CD4-positive, CD25-positive, alpha-beta regulatory T cell (primary cell): ENCODE results near the gene ASIC2. TPM values are rescaled to one million over a fixed set of nuclear protein-coding genes. Genes with fewer than 3 reads are reported as not detected.

Experiments used
- ATAC-seq, 2 donors: fragments of 150-1000 bp; cut with Tn5 transposase; one replicate each; pipeline ENCODE4 v1.10.0; 2021; ENCODE audit warnings: low read depth in 2 of 2, moderate number of reproducible peaks in 2 of 2, moderate library complexity in 1 of 2
- DNase-seq, 3 donors: peaks; one replicate each; pipeline versions ENCODE4 v3.0.0 to v3.0.0-alpha.2; 2012 to 2022; ENCODE audit warnings: mixed read lengths in 1 of 3
- H3K27ac ChIP-seq: one replicate; pipeline ENCODE4 v1.7.0; 2013; ENCODE audit warnings: mild to moderate bottlenecking, low read length; ENCODE audit not compliant: insufficient read depth, poor library complexity, severe bottlenecking
- H3K27me3 ChIP-seq: one replicate; pipeline ENCODE4 v1.7.0; 2013; ENCODE audit warnings: low read length; ENCODE audit not compliant: control insufficient read depth, insufficient read depth
- H3K36me3 ChIP-seq: one replicate; pipeline ENCODE4 v1.7.0; 2013; ENCODE audit warnings: mild to moderate bottlenecking, low read length, moderate library complexity; ENCODE audit not compliant: control insufficient read depth, insufficient read depth
- H3K4me1 ChIP-seq: 2 replicates; pipeline ENCODE4 v1.7.0; 2013; ENCODE audit warnings: mild to moderate bottlenecking, low read length; ENCODE audit not compliant: insufficient read depth, control insufficient read depth, poor library complexity, severe bottlenecking
- H3K4me3 ChIP-seq: one replicate; pipeline ENCODE4 v1.7.0; 2013; ENCODE audit warnings: low read depth, mild to moderate bottlenecking, low read length, moderate library complexity
- H3K9me3 ChIP-seq, 2 experiments: 1 replicate in 1 of 2; 2 replicates in 1 of 2; pipeline ENCODE4 v1.7.0; 2013; ENCODE audit warnings: low read length in 2 of 2, mild to moderate bottlenecking in 1 of 2, moderate library complexity in 1 of 2; ENCODE audit not compliant: control insufficient read depth in 2 of 2
- H3K27ac Mint-ChIP-seq, 3 donors: one replicate each; pipeline ENCODE4 v1.8.0; 2020 to 2022; ENCODE audit warnings: mild to moderate bottlenecking in 3 of 3, mixed read lengths in 3 of 3, moderate library complexity in 2 of 3
- H3K27me3 Mint-ChIP-seq: one replicate; pipeline ENCODE4 v1.8.0; 2022; ENCODE audit warnings: mild to moderate bottlenecking, mixed read lengths
- H3K36me3 Mint-ChIP-seq: one replicate; pipeline ENCODE4 v1.8.0; 2020; ENCODE audit warnings: mixed read lengths
- H3K4me1 Mint-ChIP-seq, 4 donors: one replicate each; pipeline ENCODE4 v1.8.0; 2020 to 2022; ENCODE audit warnings: mixed read lengths in 4 of 4, mild to moderate bottlenecking in 1 of 4
- H3K4me3 Mint-ChIP-seq, 4 donors: one replicate each; pipeline ENCODE4 v1.8.0; 2020 to 2022; ENCODE audit warnings: mild to moderate bottlenecking in 4 of 4, mixed read lengths in 4 of 4, moderate library complexity in 3 of 4
- H3K9me3 Mint-ChIP-seq, 7 donors: one replicate each; pipeline ENCODE4 v1.8.0; 2020 to 2022; ENCODE audit warnings: mixed read lengths in 7 of 7, mild to moderate bottlenecking in 3 of 7, moderate library complexity in 2 of 7
- polyA plus RNA-seq, 4 donors: library from polyadenylated mRNA; unstranded; fragments of 300-500 nt; fragmentation: Illumina TruSeq; gene quantifications; one replicate each; pipeline ENCODE4 v1.2.3, GENCODE V29; 2021
- total RNA-seq: library from RNA; stranded (reverse); gene quantifications from one replicate; pipeline ENCODE4 v1.2.3, GENCODE V29; 2022

Gene ASIC2
- total and polyA plus RNA-seq, 5 donors from 2014 or later, result not detected

GRCh38 chr17:33012522-33013033 is 280.5 kb downstream of the ASIC2 start:
- Mint-ChIP-seq H3K36me3 (no peaks in the 10 kb centered on the region), H3K4me1 (no peaks in the 10 kb centered on the region), H3K9me3 (no peaks in the 10 kb centered on the region), H3K27me3 (no peaks in the 10 kb centered on the region), H3K27ac (no peak overlapping the region), H3K4me3 (no peak overlapping the region)
- H3K9me3 ChIP-seq, result no peaks in the 10 kb centered on the region
- DNase-seq (no peak), ATAC-seq (no peak)
- peaks cover 3% of the 10 kb centered on the region for H3K27me3 ChIP-seq
- no peak overlapping the region for H3K4me3 ChIP-seq
- H3K36me3 ChIP-seq, result no peaks in the 10 kb centered on the region
- H3K4me1 ChIP-seq, result no peaks in the 10 kb centered on the region
- H3K27ac ChIP-seq, result no peak overlapping the region

- Histone ChIP-seq H3K27ac (no peak overlapping the region), H3K36me3 (no peaks in the 10 kb centered on the region), H3K4me1 (no peaks in the 10 kb centered on the region), H3K9me3 (no peaks in the 10 kb centered on the region), H3K27me3 (peaks cover 3% of the 10 kb centered on the region), H3K4me3 (no peak overlapping the region)
- Mint-ChIP-seq H3K36me3 (no peaks in the 10 kb centered on the region), H3K4me3 (no peak overlapping the region), H3K27me3 (no peaks in the 10 kb centered on the region), H3K9me3 (no peaks in the 10 kb centered on the region), H3K27ac (no peak overlapping the region), H3K4me1 (no peaks in the 10 kb centered on the region)
- DNase-seq, result no peak
- ATAC-seq, result no peak
These were observed 283.5 kb downstream of the ASIC2 start for GRCh38 chr17:33009636-33010035.

- Histone ChIP-seq H3K36me3 (no peaks in the 10 kb centered on the region), H3K9me3 (no peaks in the 10 kb centered on the region), H3K4me3 (no peak overlapping the region), H3K27me3 (peaks cover 3% of the 10 kb centered on the region), H3K4me1 (no peaks in the 10 kb centered on the region), H3K27ac (no peak overlapping the region)
- Mint-ChIP-seq H3K4me1 (no peaks in the 10 kb centered on the region), H3K4me3 (no peak overlapping the region), H3K27ac (no peak overlapping the region), H3K27me3 (no peaks in the 10 kb centered on the region), H3K9me3 (peaks cover 0 to 1% (median 0%) of the 10 kb centered on the region in 7 donors), H3K36me3 (no peaks in the 10 kb centered on the region)
- no peak for DNase-seq
- ATAC-seq, result no peak
These were observed 285.9 kb downstream of the ASIC2 start for GRCh38 chr17:33007186-33007585.

GRCh38 chr17:33002246-33002645 is 290.8 kb downstream of the ASIC2 start:
- H3K4me3 Mint-ChIP-seq, result no peak overlapping the region
- peaks cover 3% of the 10 kb centered on the region for H3K27me3 ChIP-seq
- H3K36me3 ChIP-seq, result no peaks in the 10 kb centered on the region
- H3K9me3 Mint-ChIP-seq, result peaks cover 0 to 1% (median 0%) of the 10 kb centered on the region in 7 donors
- no peak for ATAC-seq
- no peak overlapping the region for H3K27ac ChIP-seq
- no peaks in the 10 kb centered on the region for H3K36me3 Mint-ChIP-seq
- no peak overlapping the region for H3K27ac Mint-ChIP-seq
- peaks cover 5% of the 10 kb centered on the region for H3K4me1 ChIP-seq
- no peak for DNase-seq
- H3K9me3 ChIP-seq, result no peaks in the 10 kb centered on the region
- H3K4me1 Mint-ChIP-seq, result peaks cover 0 to 5% (median 2%) of the 10 kb centered on the region in 4 donors
- no peak overlapping the region for H3K4me3 ChIP-seq
- H3K27me3 Mint-ChIP-seq, result peaks cover 13% of the 10 kb centered on the region

- Histone ChIP-seq H3K4me1 (peaks cover 5% of the 10 kb centered on the region), H3K27ac (no peak overlapping the region)
- H3K36me3 Mint-ChIP-seq, result no peaks in the 10 kb centered on the region
These were observed 294.2 kb downstream of the ASIC2 start for GRCh38 chr17:32998887-32999228.

GRCh38 chr17:32998111-32998886 is 294.8 kb downstream of the ASIC2 start:
- peaks cover 0 to 5% (median 2%) of the 10 kb centered on the region in 4 donors for H3K4me1 Mint-ChIP-seq

More at GRCh38 chr17:32998887-32999228, 294.2 kb downstream of the ASIC2 start:
- no peak overlapping the region for H3K4me3 Mint-ChIP-seq
- H3K27me3 ChIP-seq, result peaks cover 3% of the 10 kb centered on the region
- ATAC-seq (no peak), DNase-seq (no peak)
- peaks cover 0 to 5% (median 2%) of the 10 kb centered on the region in 4 donors for H3K4me1 Mint-ChIP-seq
- peaks cover 13% of the 10 kb centered on the region for H3K27me3 Mint-ChIP-seq
- peaks cover 0 to 1% (median 0%) of the 10 kb centered on the region in 7 donors for H3K9me3 Mint-ChIP-seq
- no peaks in the 10 kb centered on the region for H3K9me3 ChIP-seq
- H3K27ac Mint-ChIP-seq, result no peak overlapping the region
- no peaks in the 10 kb centered on the region for H3K36me3 ChIP-seq
- H3K4me3 ChIP-seq, result no peak overlapping the region

GRCh38 chr17:32995416-32996045 is 297.6 kb downstream of the ASIC2 start:
- H3K4me3 Mint-ChIP-seq, result no peak overlapping the region
- no peak for ATAC-seq
- no peaks in the 10 kb centered on the region for H3K9me3 Mint-ChIP-seq
- Histone ChIP-seq H3K4me3 (no peak overlapping the region), H3K9me3 (no peaks in the 10 kb centered on the region), H3K27ac (no peak overlapping the region), H3K27me3 (peaks cover 3% of the 10 kb centered on the region), H3K36me3 (no peaks in the 10 kb centered on the region), H3K4me1 (peaks cover 5% of the 10 kb centered on the region)
- no peak overlapping the region for H3K27ac Mint-ChIP-seq
- peaks cover 13% of the 10 kb centered on the region for H3K27me3 Mint-ChIP-seq
- H3K4me1 Mint-ChIP-seq, result peaks cover 0 to 5% (median 2%) of the 10 kb centered on the region in 4 donors
- DNase-seq, result no peak
- no peaks in the 10 kb centered on the region for H3K36me3 Mint-ChIP-seq

More at GRCh38 chr17:32998111-32998886, 294.8 kb downstream of the ASIC2 start:
- Histone ChIP-seq H3K4me3 (no peak overlapping the region), H3K4me1 (peaks cover 5% of the 10 kb centered on the region), H3K27me3 (peaks cover 3% of the 10 kb centered on the region), H3K9me3 (no peaks in the 10 kb centered on the region), H3K27ac (no peak overlapping the region), H3K36me3 (no peaks in the 10 kb centered on the region)
- peak; percentile 44 to 52 (median 47) for DNase-seq
- no peaks in the 10 kb centered on the region for H3K36me3 Mint-ChIP-seq
- ATAC-seq, result peak; percentile 45 to 47
- no peak overlapping the region for H3K4me3 Mint-ChIP-seq
- H3K9me3 Mint-ChIP-seq, result peaks cover 0 to 1% (median 0%) of the 10 kb centered on the region in 7 donors
- no peak overlapping the region for H3K27ac Mint-ChIP-seq
- H3K27me3 Mint-ChIP-seq, result peaks cover 13% of the 10 kb centered on the region
